Endothelial cell of umbilical vein (primary cell): ENCODE measurements around the gene TOR1AIP1. TPM values are rescaled to one million over a fixed set of nuclear protein-coding genes. Genes with fewer than 3 reads are reported as not detected.

Experiments
- BruUV-seq: library from RNA; stranded (reverse); fragments of 400-500 nt; replicated peaks from 2 replicates; lab custom pipeline; 2021; lab: Mats Ljungman, UMichigan
- CTCF ChIA-PET: fragments of 300-600, 350-600 bp; sonication (Branson Sonifier 250); formaldehyde crosslinking; loops from one replicate; lab custom pipeline; 2021; ENCODE audit warnings: antibody characterized with exemption, inconsistent platforms; lab: Charles Lee
- POLR2A ChIA-PET: fragments of 300-600, 350-600 bp; sonication (Branson Sonifier 250); formaldehyde crosslinking; loops from one replicate; lab custom pipeline; 2021; ENCODE audit warnings: antibody characterized with exemption, inconsistent platforms; lab: Charles Lee
- DNase-seq: peaks from one replicate; pipeline ENCODE4 v3.0.0-alpha.2; 2011; ENCODE audit warnings: low read depth, low spot score
- FAIRE-seq: peaks from 2 replicates; lab custom pipeline; 2011; peaks lifted over from hg19 to GRCh38; lab: Jason Lieb, UNC
- H2AFZ ChIP-seq: 2 replicates; pipeline ENCODE4 v1.6.0; 2012; ENCODE audit warnings: low read depth, low read length, control low read depth, inconsistent platforms
- H3K27ac ChIP-seq: 2 replicates; pipeline ENCODE4 v1.5.1; 2011; ENCODE audit warnings: low read depth, mild to moderate bottlenecking, control low read depth, low read length, moderate library complexity; ENCODE audit not compliant: insufficient read depth
- H3K27me3 ChIP-seq, 2 experiments: 2 replicates each; pipeline versions ENCODE4 v1.6.0 to v1.6.1; 2011; ENCODE audit warnings: low read length in 2 of 2, mixed read lengths in 1 of 2; ENCODE audit not compliant: control insufficient read depth in 2 of 2, insufficient read depth in 2 of 2
- H3K36me3 ChIP-seq, 2 experiments: 2 replicates in 1 of 2; 3 replicates in 1 of 2; pipeline ENCODE4 v1.5.1; 2011; ENCODE audit warnings: low read length in 2 of 2, mild to moderate bottlenecking in 1 of 2, moderate library complexity in 1 of 2; ENCODE audit not compliant: control insufficient read depth in 2 of 2, insufficient read depth in 2 of 2; ENCODE audit errors: extremely low read depth in 1 of 2
- H3K4me1 ChIP-seq: 3 replicates; pipeline ENCODE4 v1.5.1; 2011; ENCODE audit warnings: mild to moderate bottlenecking, low read length; ENCODE audit not compliant: control insufficient read depth, insufficient read depth; ENCODE audit errors: extremely low read depth
- H3K4me2 ChIP-seq: 2 replicates; pipeline ENCODE4 v1.6.1; 2011; ENCODE audit warnings: low read length, control low read depth, mixed read lengths; ENCODE audit not compliant: insufficient read depth
- H3K4me3 ChIP-seq, 3 experiments: fragments of 200-600 bp in 1 of 3; sonication (generic), shearing (Covaris generic) in 1 of 3; replicated peaks in 1 of 3; 2 replicates each; pipeline ENCODE4 v1.5.1; 2011 to 2016; ENCODE audit warnings: control low read depth in 3 of 3, low read length in 3 of 3, mild to moderate bottlenecking in 2 of 3, inconsistent platforms in 1 of 3, low read depth in 1 of 3, moderate library complexity in 1 of 3; ENCODE audit not compliant: insufficient read depth in 1 of 3
- H3K79me2 ChIP-seq: 2 replicates; pipeline ENCODE4 v1.6.0; 2012; ENCODE audit warnings: low read length, inconsistent platforms; ENCODE audit not compliant: control insufficient read depth, insufficient read depth
- H3K9ac ChIP-seq: replicated peaks from 2 replicates; pipeline ENCODE3; 2011; ENCODE audit warnings: low read length, control low read depth; ENCODE audit not compliant: insufficient read depth; ENCODE audit errors: extremely low read depth
- H3K9me1 ChIP-seq: replicated peaks from 3 replicates; pipeline ENCODE4 v1.6.0; 2011; ENCODE audit warnings: mild to moderate bottlenecking, low read length; ENCODE audit not compliant: control insufficient read depth, insufficient read depth; ENCODE audit errors: extremely low read depth
- H3K9me3 ChIP-seq: replicated peaks from 2 replicates; pipeline ENCODE4 v1.5.1; 2012; ENCODE audit warnings: low read length, inconsistent platforms; ENCODE audit not compliant: control insufficient read depth, insufficient read depth
- H4K20me1 ChIP-seq: replicated peaks from 2 replicates; pipeline ENCODE3; 2011; ENCODE audit warnings: mild to moderate bottlenecking, low read length; ENCODE audit not compliant: control insufficient read depth, insufficient read depth; ENCODE audit errors: extremely low read depth
- CTCF ChIP-seq, 2 donors: IDR thresholded peaks; 1 replicate in 1 of 2; 2 replicates in 1 of 2; pipeline ENCODE4 v1.5.1; 2011; ENCODE audit warnings: low read length in 2 of 2, mild to moderate bottlenecking in 2 of 2, moderate library complexity in 2 of 2, control low read depth in 1 of 2, inconsistent platforms in 1 of 2, low read depth in 1 of 2; ENCODE audit not compliant: insufficient read depth in 1 of 2; ENCODE audit errors: extremely low read depth in 1 of 2
- EZH2 ChIP-seq: IDR thresholded peaks from 2 replicates; pipeline ENCODE4 v1.6.1; 2012; ENCODE audit warnings: borderline replicate concordance, low read depth, mild to moderate bottlenecking, moderate library complexity, low read length, inconsistent platforms; ENCODE audit not compliant: severe bottlenecking
- FOS ChIP-seq: IDR thresholded peaks from 2 replicates; pipeline ENCODE4 v1.6.1; 2011; ENCODE audit warnings: mild to moderate bottlenecking, low read length, moderate library complexity, borderline replicate concordance; ENCODE audit not compliant: insufficient read depth
- GATA2 ChIP-seq: IDR thresholded peaks from 2 replicates; pipeline ENCODE4 v1.7.0; 2011; ENCODE audit warnings: low read depth, mild to moderate bottlenecking, moderate library complexity, mixed read lengths, low read length; ENCODE audit not compliant: insufficient read length, insufficient read depth
- JUN ChIP-seq: IDR thresholded peaks from 2 replicates; pipeline ENCODE4 v1.6.1; 2011; ENCODE audit warnings: borderline replicate concordance, low read depth; ENCODE audit not compliant: insufficient read length, insufficient read depth
- MAX ChIP-seq: IDR thresholded peaks from 2 replicates; pipeline ENCODE4 v1.6.1; 2011; ENCODE audit not compliant: insufficient read depth, insufficient read length
- MYC ChIP-seq: IDR thresholded peaks from one replicate; pipeline ENCODE4 v1.6.1; 2011; ENCODE audit warnings: mild to moderate bottlenecking, low read depth, low read length
- POLR2A ChIP-seq: IDR thresholded peaks from 2 replicates; pipeline ENCODE4 v1.6.1; 2012; ENCODE audit warnings: low read depth, mild to moderate bottlenecking, control low read depth, low read length
- POLR2AphosphoS5 ChIP-seq: IDR thresholded peaks from 2 replicates; pipeline ENCODE4 v1.6.1; 2012; ENCODE audit warnings: low read depth, mild to moderate bottlenecking, control low read depth, low read length, moderate library complexity; ENCODE audit not compliant: insufficient read depth
- dilution Hi-C: fragments of 300-500 bp; cut with MboI; formaldehyde crosslinking; loops from one replicate; pipeline ENCODE4 v1.15.0; 2019; ENCODE audit warnings: low sequenced_read_pairs; ENCODE audit not compliant: extremely low pct_ligation_motif_present
- intact Hi-C: fragments of 100-400 bp; cut with micrococcal nuclease; formaldehyde crosslinking; loops from one replicate; pipeline ENCODE4 v1.10.0; 2022
- polyA plus RNA-seq, 4 experiments: library from polyadenylated mRNA; depleted of rRNA in 3 of 4; stranded (reverse) in 3 of 4; unstranded in 1 of 4; fragments of >200 nt; gene quantifications; 2 replicates each; pipeline versions ENCODE4 v1.2.1 to v1.2.3, GENCODE V29; 2011 to 2012; ENCODE audit warnings: missing spikeins in 1 of 4
- total RNA-seq: library from RNA; stranded (reverse); gene quantifications from 2 replicates; pipeline ENCODE4 v1.2.3, GENCODE V29; 2021

The TOR1AIP1 gene
- total and polyA plus RNA-seq, 2 donors (not counting 3 experiments of a cell fraction or from before 2014, with no cell fraction given), result 12.0 to 28.8 TPM

GRCh38 chr1:179966551-179966950 is 84.5 kb downstream of the TOR1AIP1 start:
- FAIRE-seq, result no peak
- CTCF ChIA-PET, result interaction anchor here (0.8 to 1.0 kb wide), 2 partner anchors 13 to 55 kb away, joined by 3 read pairs; no protein-coding TSS in a partner anchor
- H3K4me2 ChIP-seq, result no peak overlapping the region
- no peak for DNase-seq
- intact Hi-C loops, result no loop called here
- no peak overlapping the region for H3K9ac ChIP-seq
- H3K9me1 ChIP-seq, result no peaks in the 10 kb centered on the region
- no peak overlapping the region for H3K27ac ChIP-seq
- no peaks in the 10 kb centered on the region for H3K27me3 ChIP-seq
- H3K79me2 ChIP-seq, result peaks cover 66% of the 10 kb centered on the region
- H3K4me1 ChIP-seq, result peaks cover 11% of the 10 kb centered on the region
- POLR2A ChIA-PET, result no interaction called here
- H4K20me1 ChIP-seq, result no peaks in the 10 kb centered on the region
- H2AFZ ChIP-seq, result no peak overlapping the region
- H3K9me3 ChIP-seq, result no peaks in the 10 kb centered on the region
- TF ChIP-seq JUN (no peak), EZH2 (no peak), MYC (no peak), POLR2A (no peak), POLR2AphosphoS5 (no peak), MAX (no peak), CTCF (IDR thresholded peaks at IDR 0.05; ENCODE audit: extremely low read depth in 1 of 2, insufficient read depth in 1 of 2, low read depth in 1 of 2, low read length in 2 of 2) (no peak), GATA2 (no peak), FOS (no peak)
- no TSS peak for BruUV-seq
- H3K36me3 ChIP-seq, result peaks cover 0 to 3% of the 10 kb centered on the region in 2 experiments
- no peak overlapping the region for H3K4me3 ChIP-seq
- dilution Hi-C loops, result no loop called here
